HL-60 (cell line): ENCODE results near the gene REC114.

Source experiments
- CTCF ChIP-seq: IDR thresholded peaks from one replicate; pipeline ENCODE4 v1.5.1; 2011; ENCODE audit warnings: low read length, control low read depth, inconsistent platforms; ENCODE audit not compliant: insufficient read depth
- POLR2AphosphoS5 ChIP-seq: IDR thresholded peaks from 2 replicates; pipeline ENCODE4 v1.6.1; 2012; ENCODE audit warnings: low read depth
- SPI1 ChIP-seq: IDR thresholded peaks from 2 replicates; pipeline ENCODE4 v1.6.1; 2012; ENCODE audit warnings: low read depth, mild to moderate bottlenecking, borderline replicate concordance

GRCh38 chr15:73600413-73601335 lies 157.7 kb downstream of the REC114 start:
- TF ChIP-seq CTCF, result no peak
- TF ChIP-seq POLR2AphosphoS5, result no peak
- TF ChIP-seq SPI1, result no peak
